ENCODE data around the gene PPP4C. TPM values are rescaled to one million over a fixed set of nuclear protein-coding genes. Genes with fewer than 3 reads are reported as not detected.
A peak's percentile ranks its signal among the peaks of the same experiment; 100 is the strongest.

PPP4C gene
- total RNA-seq, 2 donors from 2014 or later, result 111 to 156 TPM

GRCh38 chr16:30052671-30053372 lies 23.0 kb upstream of the PPP4C start:
- peak overlapping the region; percentile 54 for H3K4me3 ChIP-seq
- H3K36me3 ChIP-seq, result no peaks in the 10 kb centered on the region
- H3K27ac ChIP-seq, result no peak overlapping the region
- peak; percentile 96 for DNase-seq
- no peak for TF ChIP-seq CTCF (IDR thresholded peaks at IDR 0.05)
- no peaks in the 10 kb centered on the region for H3K27me3 ChIP-seq
- H3K4me1 ChIP-seq, result peaks cover 4% of the 10 kb centered on the region
- H3K9me3 ChIP-seq, result no peaks in the 10 kb centered on the region
- peak overlapping the region; percentile 46 to 77 for H3K9ac ChIP-seq (ENCODE audit: low read depth in 2 of 2, low read length in 2 of 2)
- intact Hi-C loops (cut with DNase I), result no loop called here

GRCh38 chr16:30053376-30054015 lies 22.3 kb upstream of the PPP4C start:
- Histone ChIP-seq H3K9ac (ENCODE audit: low read depth in 2 of 2, low read length in 2 of 2) (peak overlapping the region; percentile 46 to 77), H3K27ac (no peak overlapping the region), H3K9me3 (no peaks in the 10 kb centered on the region), H3K4me3 (peak overlapping the region; percentile 54), H3K36me3 (no peaks in the 10 kb centered on the region), H3K27me3 (no peaks in the 10 kb centered on the region), H3K4me1 (peaks cover 4% of the 10 kb centered on the region)
- TF ChIP-seq CTCF (IDR thresholded peaks at IDR 0.05), result no peak
- intact Hi-C loops (cut with DNase I), result no loop called here
- no peak for DNase-seq

- Histone ChIP-seq H3K4me1 (peaks cover 4% of the 10 kb centered on the region), H3K27me3 (no peaks in the 10 kb centered on the region), H3K4me3 (no peak overlapping the region), H3K9ac (ENCODE audit: low read depth in 2 of 2, low read length in 2 of 2) (no peak overlapping the region), H3K27ac (no peak overlapping the region), H3K9me3 (no peaks in the 10 kb centered on the region), H3K36me3 (no peaks in the 10 kb centered on the region)
- TF ChIP-seq CTCF (IDR thresholded peaks at IDR 0.05), result no peak
- intact Hi-C loops (cut with DNase I), result no loop called here
- DNase-seq, result no peak
Observed at GRCh38 chr16:30054451-30054850, 21.3 kb upstream of the PPP4C start.

- intact Hi-C loops (cut with DNase I), result no loop called here
- Histone ChIP-seq H3K4me1 (peaks cover 4% of the 10 kb centered on the region), H3K9ac (ENCODE audit: low read depth in 2 of 2, low read length in 2 of 2) (no peak overlapping the region), H3K4me3 (no peak overlapping the region), H3K27me3 (no peaks in the 10 kb centered on the region), H3K36me3 (no peaks in the 10 kb centered on the region), H3K27ac (no peak overlapping the region), H3K9me3 (no peaks in the 10 kb centered on the region)
- DNase-seq, result peak; percentile 67
- TF ChIP-seq CTCF (IDR thresholded peaks at IDR 0.05), result peak; percentile 61
Observed at GRCh38 chr16:30054959-30055553, 20.7 kb upstream of the PPP4C start.

GRCh38 chr16:30060346-30060745 lies 15.4 kb upstream of the PPP4C start:
- no peak overlapping the region for H3K27ac ChIP-seq
- H3K27me3 ChIP-seq, result no peaks in the 10 kb centered on the region
- DNase-seq, result no peak
- no peaks in the 10 kb centered on the region for H3K9me3 ChIP-seq
- H3K4me3 ChIP-seq, result no peak overlapping the region
- intact Hi-C loops (cut with DNase I), result no loop called here
- no peaks in the 10 kb centered on the region for H3K36me3 ChIP-seq
- no peak for TF ChIP-seq CTCF (IDR thresholded peaks at IDR 0.05)
- H3K9ac ChIP-seq (ENCODE audit: low read depth in 2 of 2, low read length in 2 of 2), result no peak overlapping the region
- H3K4me1 ChIP-seq, result peaks cover 4% of the 10 kb centered on the region

Data from colonic mucosa (tissue), 4 donors.